H7 (cell line): ENCODE measurements around the gene LDLRAD4. TPM values are rescaled to one million over a fixed set of nuclear protein-coding genes. Genes with fewer than 3 reads are reported as not detected.

Experiments
- DNase-seq: peaks from one replicate; pipeline ENCODE4 v3.0.0; 2012
- H3K27me3 ChIP-seq: 2 replicates; pipeline ENCODE4 v1.6.0; 2011; ENCODE audit warnings: mild to moderate bottlenecking, low read length; ENCODE audit not compliant: control insufficient read depth, insufficient read depth
- H3K36me3 ChIP-seq: replicated peaks from 2 replicates; pipeline ENCODE4 v1.5.1; 2011; ENCODE audit warnings: low read length; ENCODE audit not compliant: control insufficient read depth, insufficient read depth
- H3K4me3 ChIP-seq: 2 replicates; pipeline ENCODE4 v1.5.1; 2011; ENCODE audit warnings: low read depth, mild to moderate bottlenecking, control low read depth, low read length, moderate library complexity; ENCODE audit not compliant: insufficient read depth
- total RNA-seq: library from RNA; depleted of rRNA; stranded (reverse); fragments of >200 nt; shearing (Covaris generic); gene quantifications from 2 replicates; pipeline ENCODE4 v1.2.3, GENCODE V29; 2014

Gene LDLRAD4
- total RNA-seq, 1 experiment from 2014 or later, result 21.0 TPM

DNA sequence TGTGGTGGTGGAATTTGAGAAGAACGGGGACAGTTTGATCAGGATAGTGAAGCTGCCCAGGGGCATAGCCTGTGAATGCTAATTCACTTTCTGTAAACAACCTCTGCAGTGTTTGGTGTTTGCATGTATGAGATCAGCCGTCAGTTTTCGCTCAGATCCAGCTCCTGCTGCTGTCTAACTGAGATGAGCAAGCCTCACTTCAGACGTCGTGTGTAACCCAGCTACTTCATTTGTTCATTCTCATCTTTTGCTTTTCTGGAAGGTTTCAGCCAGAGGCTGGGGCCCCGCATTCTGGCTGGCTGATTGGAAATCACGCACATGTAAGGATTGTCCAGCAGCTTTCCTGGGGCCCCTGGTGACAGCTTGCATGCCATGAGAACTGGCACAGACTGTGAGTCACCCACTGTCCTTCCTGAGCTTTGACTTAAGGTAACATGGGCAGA lies 48.9 kb downstream of the LDLRAD4 start:
- DNase-seq, result no peak
- Histone ChIP-seq H3K27me3 (no peaks in the 10 kb centered on the region), H3K4me3 (no peak overlapping the region), H3K36me3 (no peaks in the 10 kb centered on the region)

DNA sequence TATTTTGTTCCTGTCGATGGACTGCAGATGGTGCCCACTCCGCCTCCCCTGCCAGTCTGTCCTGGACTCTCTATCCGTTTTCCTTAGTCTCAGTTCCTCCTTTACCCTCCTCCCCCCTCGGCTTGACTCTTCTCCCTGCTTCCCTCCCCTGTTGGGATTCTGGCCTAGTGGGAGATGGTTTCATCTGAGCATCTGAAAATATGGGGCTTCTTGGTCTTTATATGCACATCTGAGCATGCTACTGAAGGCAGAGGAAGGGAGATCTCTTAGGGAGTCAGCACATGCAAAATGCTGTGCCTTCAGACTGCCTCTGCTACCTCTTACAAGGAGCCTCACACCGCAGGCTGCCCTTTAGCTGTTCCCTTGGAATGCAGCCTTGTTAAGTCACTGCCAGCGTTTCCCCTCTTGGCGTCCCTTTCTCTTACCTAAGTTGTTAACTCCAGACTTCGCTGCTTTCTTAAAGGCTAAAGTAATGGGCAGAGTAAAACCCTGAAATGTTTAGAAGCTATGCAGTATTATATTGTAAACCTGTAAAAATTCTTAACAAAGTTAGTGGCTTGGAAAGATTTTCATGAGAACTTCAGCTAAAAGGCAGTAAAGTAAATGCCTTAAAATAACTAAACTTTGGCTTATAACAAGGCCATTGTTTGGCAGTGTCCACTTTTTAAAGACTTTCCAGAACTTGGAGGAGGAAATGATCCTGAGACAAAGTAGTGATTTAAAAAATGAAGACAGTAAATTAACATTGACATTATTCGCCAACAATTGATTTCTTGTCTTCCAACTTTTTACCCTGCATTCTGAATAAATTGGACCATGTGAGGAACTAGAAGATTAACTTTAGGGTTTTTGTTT lies 49.8 kb downstream of the LDLRAD4 start:
- Histone ChIP-seq H3K36me3 (no peaks in the 10 kb centered on the region), H3K27me3 (no peaks in the 10 kb centered on the region), H3K4me3 (no peak overlapping the region)
- DNase-seq, result peak; percentile 69

DNA sequence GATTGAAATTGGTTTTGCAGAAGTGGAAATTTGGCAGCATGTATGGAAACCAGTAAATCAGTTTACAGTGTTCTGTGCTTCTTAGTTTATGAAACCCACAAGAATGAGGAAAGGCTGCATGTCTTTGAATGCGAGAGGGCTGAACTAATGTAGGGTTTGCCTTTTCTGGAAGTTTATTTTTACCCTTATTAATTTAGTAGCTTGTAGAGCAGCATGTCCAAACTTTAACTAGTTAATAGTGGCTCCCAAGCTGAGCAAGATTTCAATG lies 50.4 kb downstream of the LDLRAD4 start:
- Histone ChIP-seq H3K36me3 (no peaks in the 10 kb centered on the region), H3K27me3 (no peaks in the 10 kb centered on the region), H3K4me3 (no peak overlapping the region)
- no peak for DNase-seq

DNA sequence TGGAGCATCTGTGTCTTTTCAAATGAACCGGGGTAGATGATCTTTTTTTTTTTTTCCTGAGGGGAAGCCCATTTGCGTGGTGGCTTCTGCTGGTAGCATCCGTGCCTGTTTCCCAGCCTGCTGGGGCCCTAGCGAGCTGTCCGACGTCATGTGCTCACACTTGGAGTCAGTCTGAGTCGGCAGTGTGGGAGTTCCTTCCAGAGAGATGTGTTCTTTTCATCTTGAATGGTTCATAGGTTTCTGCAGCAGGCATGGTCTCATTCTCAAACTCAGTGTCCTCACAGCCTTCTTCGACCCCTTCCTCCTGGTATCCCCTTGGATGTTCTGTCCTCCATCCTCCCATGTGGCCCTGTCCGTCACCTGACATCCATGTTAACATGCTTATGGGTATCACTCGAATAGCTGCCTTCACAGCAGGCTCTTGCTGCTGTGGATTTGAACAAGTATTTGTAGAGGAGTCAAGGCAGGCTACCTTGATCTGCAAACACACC lies 51.0 kb downstream of the LDLRAD4 start:
- no peaks in the 10 kb centered on the region for H3K36me3 ChIP-seq
- no peaks in the 10 kb centered on the region for H3K27me3 ChIP-seq
- no peak for DNase-seq
- no peak overlapping the region for H3K4me3 ChIP-seq

DNA sequence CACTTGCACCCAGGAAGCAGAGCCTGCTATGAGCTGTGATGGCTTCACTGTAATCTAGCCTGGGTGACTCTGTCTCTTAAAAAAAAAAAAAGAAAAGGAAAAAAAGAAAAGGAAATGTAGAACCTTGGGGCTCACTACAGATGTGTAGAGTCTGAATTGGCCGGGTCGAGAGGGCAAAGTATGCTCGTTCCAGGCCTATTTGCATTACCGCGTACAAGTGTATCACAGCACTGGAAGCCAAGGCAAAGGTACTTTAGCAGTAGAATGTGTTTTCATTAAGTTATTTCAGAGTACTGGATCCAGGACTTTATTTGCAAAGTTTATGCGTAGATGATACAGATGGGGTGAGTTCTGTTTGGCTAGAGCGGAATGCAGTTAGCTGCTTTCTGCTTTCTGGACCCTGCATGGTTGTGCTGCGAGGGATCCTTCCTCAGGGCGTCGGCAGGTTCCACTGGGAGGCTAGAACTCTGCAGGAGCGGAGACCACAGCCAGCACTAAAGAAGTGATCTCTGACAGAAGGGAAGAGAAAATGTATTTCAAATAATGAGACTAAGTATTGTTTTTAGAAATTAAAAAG lies 51.8 kb downstream of the LDLRAD4 start:
- Histone ChIP-seq H3K36me3 (no peaks in the 10 kb centered on the region), H3K4me3 (no peak overlapping the region), H3K27me3 (no peaks in the 10 kb centered on the region)
- DNase-seq, result no peak

DNA sequence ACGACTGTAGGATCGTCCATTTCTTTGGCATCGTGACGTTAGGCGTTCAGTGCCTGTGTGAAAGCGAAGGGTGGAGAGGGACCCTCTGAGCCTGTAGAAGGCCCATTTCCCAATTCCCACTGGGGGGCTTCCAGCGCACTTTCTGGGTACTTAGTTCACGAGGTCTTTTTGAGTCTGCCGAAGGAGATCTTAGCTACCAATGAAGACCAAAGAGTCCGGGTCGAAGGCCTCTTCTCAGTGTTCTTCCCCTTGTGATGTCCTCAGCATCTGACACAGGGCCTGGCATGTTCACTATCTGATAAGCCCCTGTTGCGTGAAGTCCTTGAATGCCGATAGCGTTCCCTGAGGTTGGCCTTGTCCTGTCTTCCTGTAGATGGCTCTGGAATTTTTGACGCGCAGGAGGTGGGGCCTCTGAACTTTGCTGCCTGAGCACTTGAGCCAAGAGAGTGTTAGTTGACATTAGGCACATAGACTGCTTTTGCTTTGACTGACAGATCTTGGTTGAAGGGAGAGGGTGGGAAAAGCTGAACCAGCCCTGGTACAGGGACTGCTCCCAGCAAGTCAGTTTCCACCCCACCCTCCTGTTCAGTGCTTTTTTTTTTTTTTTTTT lies 52.8 kb downstream of the LDLRAD4 start:
- Histone ChIP-seq H3K36me3 (no peaks in the 10 kb centered on the region), H3K4me3 (no peak overlapping the region), H3K27me3 (no peaks in the 10 kb centered on the region)
- DNase-seq, result no peak

DNA sequence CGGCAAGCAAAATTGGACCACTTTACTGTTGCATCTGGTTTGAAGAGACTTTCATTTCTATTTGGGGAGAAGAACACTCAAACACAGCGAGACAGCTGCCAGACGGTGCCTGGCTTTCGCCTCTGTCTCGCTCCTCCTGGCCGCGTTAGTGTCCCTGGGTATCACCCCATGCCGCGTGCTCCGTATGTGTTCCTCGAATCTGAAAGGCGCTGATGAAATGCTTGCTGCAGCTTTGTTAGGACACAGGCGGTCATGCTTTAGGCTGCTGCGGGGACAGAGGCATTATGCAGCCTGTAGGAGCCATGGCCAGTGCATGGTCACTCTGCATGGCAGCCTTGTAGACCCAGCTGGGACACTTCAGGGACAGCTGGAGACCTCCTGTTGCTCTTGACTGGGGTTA lies 53.9 kb downstream of the LDLRAD4 start:
- Histone ChIP-seq H3K4me3 (no peak overlapping the region), H3K27me3 (no peaks in the 10 kb centered on the region), H3K36me3 (no peaks in the 10 kb centered on the region)
- DNase-seq, result peak; percentile 39

DNA sequence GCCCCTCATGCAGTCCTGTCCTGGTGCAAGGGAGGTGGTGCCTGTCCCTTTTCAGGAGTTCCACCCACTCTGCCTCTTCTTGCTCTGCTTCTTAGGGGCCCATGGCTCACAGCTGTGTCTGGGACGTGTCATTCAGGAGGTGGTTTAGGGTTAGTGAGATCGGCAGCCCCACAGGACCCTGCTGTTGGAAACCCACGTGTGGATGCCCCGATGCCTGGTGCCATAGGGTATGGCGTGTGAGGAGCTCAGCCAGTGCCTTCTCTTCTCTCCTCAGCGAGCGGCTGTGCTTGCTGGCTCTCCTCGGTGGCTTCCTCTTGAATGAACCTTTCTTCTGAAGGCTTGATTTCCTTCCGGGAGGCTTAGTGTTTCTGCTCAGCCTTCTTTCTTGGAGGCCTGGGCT lies 55.2 kb downstream of the LDLRAD4 start:
- Histone ChIP-seq H3K27me3 (no peaks in the 10 kb centered on the region), H3K4me3 (no peak overlapping the region), H3K36me3 (no peaks in the 10 kb centered on the region)
- no peak for DNase-seq

DNA sequence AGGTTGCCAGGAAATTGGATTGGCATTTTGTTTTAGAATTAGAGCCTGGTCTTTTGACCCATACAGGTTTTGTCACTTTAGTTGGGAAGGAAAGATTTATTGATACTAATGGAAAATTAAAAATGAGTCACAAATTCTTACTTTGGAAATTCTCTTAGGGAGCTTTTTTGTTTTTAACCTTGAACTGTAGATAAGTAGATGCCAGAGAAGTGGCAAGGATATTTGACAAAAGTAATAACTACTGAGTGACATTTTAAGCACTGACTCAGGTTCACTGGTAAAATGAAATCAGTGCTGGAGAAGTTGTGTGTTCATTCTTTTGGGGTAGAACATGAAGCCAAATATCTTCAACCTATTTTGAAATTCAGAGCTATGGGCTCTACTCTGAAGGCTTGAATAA lies 56.5 kb downstream of the LDLRAD4 start:
- Histone ChIP-seq H3K36me3 (no peaks in the 10 kb centered on the region), H3K27me3 (no peaks in the 10 kb centered on the region), H3K4me3 (no peak overlapping the region)
- DNase-seq, result no peak

DNA sequence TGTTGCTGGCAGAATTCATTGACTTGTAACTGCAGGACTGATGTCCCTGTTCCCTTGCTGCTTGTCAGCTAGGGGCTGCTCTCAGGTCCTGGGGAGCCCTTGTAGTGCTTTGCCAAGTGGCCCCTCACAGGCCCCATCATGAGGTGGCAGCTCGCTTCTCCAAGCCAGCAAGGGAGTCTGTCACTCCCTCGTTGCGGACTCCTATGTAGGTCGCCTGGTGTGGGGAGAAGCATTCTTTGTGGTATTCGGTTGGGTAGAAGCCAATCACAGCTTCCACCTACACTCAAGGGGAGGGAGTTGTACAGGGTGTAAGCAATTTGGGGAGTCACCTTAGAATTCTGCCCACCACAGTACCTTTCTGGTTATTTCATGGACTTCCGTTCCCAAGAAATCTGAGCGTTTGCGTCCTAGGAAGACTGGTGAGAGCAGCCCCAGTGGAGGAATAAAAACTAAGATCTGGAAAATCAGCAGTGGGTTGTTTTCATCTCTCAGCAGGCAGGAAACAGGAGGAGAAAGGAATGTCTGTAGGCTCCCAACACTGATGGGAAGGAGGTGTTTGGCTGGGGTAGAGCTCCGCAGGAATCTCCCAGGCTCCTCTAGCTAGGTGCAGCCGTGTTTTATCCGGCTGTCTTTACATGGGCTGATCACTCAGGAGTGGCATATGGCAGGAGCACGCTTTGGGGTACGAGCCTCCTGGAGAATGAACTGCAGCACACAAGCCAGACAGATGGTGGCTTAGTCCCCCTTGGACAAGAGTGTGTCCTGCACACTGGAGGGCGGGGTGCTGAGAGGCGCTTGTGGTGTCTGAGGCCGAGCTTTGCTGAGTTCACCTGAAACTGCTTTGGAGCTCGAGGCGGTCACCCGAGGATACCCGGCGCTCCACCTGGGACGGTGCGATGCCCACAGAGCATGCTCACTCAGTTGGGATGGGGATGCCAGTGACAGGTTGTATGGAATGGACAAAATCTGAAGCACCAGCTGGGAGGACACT lies 58.3 kb downstream of the LDLRAD4 start:
- Histone ChIP-seq H3K36me3 (no peaks in the 10 kb centered on the region), H3K4me3 (no peak overlapping the region), H3K27me3 (no peaks in the 10 kb centered on the region)
- no peak for DNase-seq

DNA sequence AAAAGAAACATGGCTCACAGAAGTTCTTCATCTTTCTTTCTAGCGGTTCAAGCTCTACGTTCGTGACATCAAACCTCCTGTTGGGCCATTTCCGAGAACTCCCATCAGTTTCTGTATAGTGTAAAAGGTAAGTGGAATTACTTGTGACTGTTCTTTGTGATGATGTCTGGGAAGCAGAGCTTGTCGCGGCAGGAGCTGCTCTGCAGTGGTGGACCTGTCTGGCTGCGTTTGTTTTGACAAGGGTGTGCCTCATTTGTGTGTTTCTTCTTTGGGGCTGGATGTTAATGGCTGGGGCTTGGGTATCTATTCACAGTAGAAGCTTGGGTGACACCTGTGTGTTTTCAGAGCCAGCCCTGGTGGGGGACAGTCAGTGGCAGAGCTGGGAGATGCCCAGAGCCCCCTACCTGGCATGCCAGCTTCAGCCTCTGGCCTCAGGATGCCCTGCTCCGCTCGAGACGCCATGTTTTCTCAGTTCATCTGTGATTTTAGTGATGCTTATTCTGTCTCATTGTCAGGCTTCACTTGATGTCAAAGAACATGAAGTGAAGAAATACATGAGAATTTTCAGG lies 59.6 kb downstream of the LDLRAD4 start:
- no peaks in the 10 kb centered on the region for H3K27me3 ChIP-seq
- no peaks in the 10 kb centered on the region for H3K36me3 ChIP-seq
- no peak for DNase-seq
- no peak overlapping the region for H3K4me3 ChIP-seq

DNA sequence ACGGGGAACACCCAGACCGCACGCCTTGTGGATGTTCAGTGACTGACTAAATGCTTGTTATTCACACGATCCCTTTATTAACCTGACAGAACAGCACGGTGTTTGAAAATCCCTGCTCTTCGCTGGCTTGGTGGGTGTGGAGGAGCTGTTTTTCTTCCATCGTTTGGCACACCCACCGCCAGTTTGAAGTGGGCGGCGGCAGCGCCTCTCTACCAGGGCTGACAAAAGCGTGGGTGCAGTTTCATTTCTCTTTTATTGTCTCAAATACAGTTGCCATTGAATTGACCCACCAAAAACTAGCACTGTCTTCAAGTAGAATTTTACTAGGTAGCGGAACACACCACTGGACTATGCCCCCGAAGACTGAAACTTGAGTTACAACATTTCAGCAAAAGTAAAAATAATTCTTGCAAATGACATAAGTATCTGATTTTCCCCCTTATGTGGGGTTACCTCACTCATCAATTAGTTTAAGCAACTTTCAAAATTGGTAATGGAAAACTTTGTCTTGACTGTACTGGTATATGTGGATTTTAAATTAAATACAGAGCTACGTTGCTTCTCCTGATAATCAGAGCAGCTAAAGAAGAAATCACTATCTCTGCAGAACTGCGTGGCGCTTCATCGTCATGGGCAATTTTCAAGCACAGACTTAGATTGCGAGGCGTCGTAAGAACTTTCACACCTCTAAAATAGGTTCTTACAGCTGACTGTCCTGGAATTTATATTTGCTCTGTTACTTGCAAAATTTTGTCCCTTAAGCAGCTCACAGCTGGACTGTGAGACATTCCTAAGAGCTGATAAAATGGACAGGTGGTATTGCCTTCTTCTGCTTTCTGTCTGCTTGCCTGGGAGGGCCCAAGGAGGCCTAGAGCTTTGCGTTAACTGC lies 60.9 kb downstream of the LDLRAD4 start:
- H3K36me3 ChIP-seq, result no peaks in the 10 kb centered on the region
- no peak for DNase-seq
- H3K4me3 ChIP-seq, result no peak overlapping the region
- no peaks in the 10 kb centered on the region for H3K27me3 ChIP-seq

DNA sequence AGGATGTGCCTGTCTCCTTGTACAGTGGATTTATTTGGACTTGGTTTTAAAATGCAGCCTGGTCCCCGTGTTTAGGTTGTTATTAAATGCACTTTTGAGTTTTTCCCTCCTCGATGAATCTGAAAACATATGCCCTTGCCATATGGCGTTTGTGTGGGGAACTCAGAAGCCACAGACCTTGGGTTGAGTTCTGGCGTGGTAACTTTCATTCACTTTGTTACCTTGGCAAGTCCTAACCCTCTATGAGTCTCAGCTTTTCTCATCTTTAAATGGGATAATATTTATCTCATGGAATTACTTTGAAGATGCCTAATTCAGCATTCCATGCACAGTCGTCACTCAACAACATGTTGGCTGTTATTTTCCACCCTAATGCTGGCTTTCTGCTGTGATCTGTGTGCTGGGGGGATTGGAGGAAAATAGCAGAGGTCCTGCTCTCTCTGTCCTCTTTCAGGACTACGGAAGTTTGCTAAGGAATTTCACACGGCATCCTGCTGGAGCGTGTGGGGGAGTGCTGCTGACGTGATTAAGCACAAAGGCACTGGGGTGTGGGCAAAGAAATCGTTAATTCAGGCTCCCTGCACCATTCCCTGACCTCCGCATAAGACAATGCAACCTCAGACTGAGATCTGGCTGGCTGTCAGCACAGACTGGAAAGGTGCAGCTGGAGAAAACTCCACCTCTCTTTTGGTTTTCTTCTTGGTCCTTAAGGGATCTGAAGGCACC lies 61.7 kb downstream of the LDLRAD4 start:
- H3K27me3 ChIP-seq, result no peaks in the 10 kb centered on the region
- no peak for DNase-seq
- H3K36me3 ChIP-seq, result no peaks in the 10 kb centered on the region
- H3K4me3 ChIP-seq, result no peak overlapping the region
